ENCODE data around the gene WASF3.

Gene WASF3, protein sequence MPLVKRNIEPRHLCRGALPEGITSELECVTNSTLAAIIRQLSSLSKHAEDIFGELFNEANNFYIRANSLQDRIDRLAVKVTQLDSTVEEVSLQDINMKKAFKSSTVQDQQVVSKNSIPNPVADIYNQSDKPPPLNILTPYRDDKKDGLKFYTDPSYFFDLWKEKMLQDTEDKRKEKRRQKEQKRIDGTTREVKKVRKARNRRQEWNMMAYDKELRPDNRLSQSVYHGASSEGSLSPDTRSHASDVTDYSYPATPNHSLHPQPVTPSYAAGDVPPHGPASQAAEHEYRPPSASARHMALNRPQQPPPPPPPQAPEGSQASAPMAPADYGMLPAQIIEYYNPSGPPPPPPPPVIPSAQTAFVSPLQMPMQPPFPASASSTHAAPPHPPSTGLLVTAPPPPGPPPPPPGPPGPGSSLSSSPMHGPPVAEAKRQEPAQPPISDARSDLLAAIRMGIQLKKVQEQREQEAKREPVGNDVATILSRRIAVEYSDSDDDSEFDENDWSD

DNA sequence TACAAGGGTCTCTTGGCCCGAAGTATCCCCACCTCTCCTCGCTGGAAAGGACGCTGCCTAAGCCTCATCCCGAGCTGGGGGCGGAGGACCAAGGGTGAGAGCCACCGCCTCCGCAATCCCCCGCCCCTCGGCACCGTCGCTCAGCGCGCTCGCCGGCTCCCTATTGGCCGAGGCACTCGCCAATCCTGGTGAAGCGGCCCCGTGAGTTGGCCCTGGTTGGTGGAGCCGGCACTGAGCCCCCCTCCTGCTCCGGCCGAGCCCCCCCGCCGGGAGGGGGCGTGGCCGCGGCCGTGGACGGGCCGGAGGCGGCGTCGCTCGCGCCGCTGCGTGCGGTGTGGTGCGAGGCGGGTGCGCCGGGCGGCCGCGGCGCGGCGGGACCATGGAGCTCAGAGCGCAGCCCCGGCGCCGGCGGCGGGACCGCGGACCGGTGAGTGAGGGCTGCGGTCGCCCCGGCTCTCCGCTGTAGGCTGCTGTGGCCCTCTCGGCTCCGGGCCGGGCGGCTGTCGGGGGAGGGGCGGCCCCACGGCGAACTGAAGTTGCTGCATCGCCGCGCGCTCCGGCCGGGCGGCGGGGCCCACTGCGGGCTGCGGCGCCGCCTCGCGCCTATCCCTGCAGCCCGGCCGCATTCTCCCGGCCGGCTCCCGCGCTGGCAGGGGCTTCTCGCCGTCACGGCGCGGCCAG is at the start of gene WASF3:
WASF3 (plus strand) TSS at position 291 of the 681 bp plus-strand sequence. CDS start 84,588 bp downstream, outside the sequence.
- DNase-seq (ENCODE audit: low spot score in 2 of 2) (peak in 1 of 2 donors; percentile 65), ATAC-seq (peak; percentile 81)
- no peak within 1 kb of the TSS for H3K27ac Mint-ChIP-seq
- H3K36me3 Mint-ChIP-seq = no peaks in the 10 kb centered on the region
- no peaks in the 10 kb centered on the region for H3K9me3 Mint-ChIP-seq
- H3K4me1 Mint-ChIP-seq = no peaks in the 10 kb centered on the region
- H3K4me3 Mint-ChIP-seq = peak within 1 kb of the TSS; percentile 20

DNA sequence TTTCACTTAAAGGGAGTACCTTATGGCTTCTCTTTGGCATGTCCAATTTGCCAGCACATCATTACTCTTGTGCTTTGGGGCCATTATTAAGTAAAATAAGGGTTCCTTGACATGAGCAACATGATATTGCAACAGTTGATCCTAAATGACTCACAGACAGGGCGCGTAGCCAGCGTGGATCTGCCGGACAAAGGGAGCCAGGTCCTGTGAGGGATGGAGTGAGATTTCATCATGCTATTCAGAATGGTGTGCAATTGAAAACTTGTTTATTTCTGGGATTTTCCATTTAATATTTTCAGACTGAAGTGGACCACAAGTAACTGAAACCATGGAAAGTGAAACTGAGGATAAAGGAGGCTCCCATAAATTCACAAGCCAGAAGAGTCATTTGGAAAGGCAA is 48.6 kb upstream of the WASF3 start:
- Mint-ChIP-seq H3K36me3 (no peaks in the 10 kb centered on the region), H3K27ac (no peak overlapping the region), H3K4me1 (no peaks in the 10 kb centered on the region), H3K9me3 (peaks cover 4% of the 10 kb centered on the region), H3K4me3 (no peak overlapping the region)
- no peak for DNase-seq (ENCODE audit: low spot score in 2 of 2)
- ATAC-seq = no peak

DNA sequence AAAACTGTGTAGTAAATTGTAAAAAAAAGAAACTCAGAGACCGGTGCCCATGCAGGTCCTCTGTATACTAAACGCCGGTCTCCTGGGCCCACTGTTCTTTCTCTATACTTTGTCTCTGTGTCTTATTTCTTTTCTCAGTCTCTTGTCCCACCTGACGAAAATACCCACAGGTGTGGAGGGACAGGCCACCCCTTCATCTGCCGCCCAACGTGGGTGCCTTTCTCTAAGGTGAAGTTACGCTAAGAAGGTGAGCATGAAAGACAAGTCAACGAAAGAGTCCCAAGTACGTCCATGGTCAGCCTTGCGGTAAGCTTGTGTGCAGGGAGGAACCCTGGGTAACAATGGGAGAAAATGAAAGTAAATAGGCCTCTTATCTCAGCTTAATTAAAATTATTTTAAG is 48.0 kb upstream of the WASF3 start:
- no peak for ATAC-seq
- H3K9me3 Mint-ChIP-seq = peaks cover 4% of the 10 kb centered on the region
- no peak overlapping the region for H3K4me3 Mint-ChIP-seq
- no peak overlapping the region for H3K27ac Mint-ChIP-seq
- no peak for DNase-seq (ENCODE audit: low spot score in 2 of 2)
- H3K4me1 Mint-ChIP-seq = no peaks in the 10 kb centered on the region
- H3K36me3 Mint-ChIP-seq = no peaks in the 10 kb centered on the region

DNA sequence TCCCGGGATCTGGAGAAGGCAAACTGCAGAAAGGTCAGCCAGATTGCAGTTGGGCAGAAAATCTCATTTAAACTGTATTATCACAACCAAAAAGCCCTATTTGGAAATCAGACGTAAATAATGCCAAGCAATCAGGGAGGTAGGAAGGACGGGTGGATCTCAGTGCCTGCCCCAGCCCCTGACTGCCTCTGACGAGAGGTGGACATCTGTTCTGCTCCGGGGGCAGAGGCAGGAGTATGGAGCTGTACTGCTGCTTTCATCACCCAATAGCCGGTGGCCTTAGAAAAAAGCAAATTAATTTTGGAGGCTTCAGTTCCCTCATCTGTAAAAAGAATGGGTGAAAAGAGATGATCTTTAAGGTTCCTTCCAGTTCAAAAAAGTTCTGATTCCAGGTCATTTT is 43.6 kb upstream of the WASF3 start:
- Mint-ChIP-seq H3K36me3 (no peaks in the 10 kb centered on the region), H3K4me3 (no peak overlapping the region), H3K27ac (no peak overlapping the region), H3K9me3 (peaks cover 4% of the 10 kb centered on the region), H3K4me1 (no peaks in the 10 kb centered on the region)
- no peak for ATAC-seq
- no peak for DNase-seq (ENCODE audit: low spot score in 2 of 2)

DNA sequence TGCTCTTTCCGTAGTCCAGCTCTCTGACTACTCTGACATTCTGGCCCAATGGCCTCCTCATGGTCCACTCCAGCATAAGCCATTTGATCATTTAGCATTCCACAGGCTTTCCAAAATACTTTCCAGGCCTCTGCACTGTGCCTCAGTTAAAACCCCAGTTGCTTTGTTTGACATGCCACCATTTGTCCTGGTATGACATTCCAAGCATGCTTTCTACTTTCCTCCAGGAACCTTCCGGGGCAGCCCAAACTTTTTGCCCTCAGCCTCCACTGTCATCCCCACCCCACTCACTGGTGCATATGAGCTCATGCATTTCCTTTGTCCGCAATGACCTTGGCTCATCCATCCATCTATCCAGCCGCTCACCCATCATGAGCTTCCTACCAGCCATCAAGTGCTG is 41.8 kb upstream of the WASF3 start:
- Mint-ChIP-seq H3K9me3 (no peaks in the 10 kb centered on the region), H3K36me3 (no peaks in the 10 kb centered on the region), H3K27ac (no peak overlapping the region), H3K4me3 (no peak overlapping the region), H3K4me1 (no peaks in the 10 kb centered on the region)
- ATAC-seq (no peak), DNase-seq (ENCODE audit: low spot score in 2 of 2) (no peak)

DNA sequence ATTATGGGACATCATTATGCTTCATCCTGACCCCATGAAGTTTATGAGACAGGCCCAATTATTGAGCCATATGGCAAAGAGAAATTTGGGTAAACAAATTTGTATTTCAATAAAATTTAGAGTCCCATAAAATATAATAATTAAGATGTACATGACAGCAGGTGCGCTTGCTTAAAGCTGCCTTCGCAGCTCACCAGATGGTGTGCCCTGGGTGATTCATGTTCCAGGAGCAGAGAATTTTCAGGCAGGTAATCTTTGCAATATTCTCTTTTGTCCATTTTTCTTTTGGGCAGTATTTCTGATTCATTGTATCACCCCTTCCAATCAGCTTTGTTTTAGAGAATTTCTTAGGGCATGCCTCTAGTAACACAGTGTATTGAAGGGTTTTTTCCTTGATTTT is 39.5 kb upstream of the WASF3 start:
- no peak for ATAC-seq
- no peak for DNase-seq (ENCODE audit: low spot score in 2 of 2)
- Mint-ChIP-seq H3K27ac (no peak overlapping the region), H3K9me3 (no peaks in the 10 kb centered on the region), H3K4me1 (no peaks in the 10 kb centered on the region), H3K4me3 (no peak overlapping the region), H3K36me3 (no peaks in the 10 kb centered on the region)

DNA sequence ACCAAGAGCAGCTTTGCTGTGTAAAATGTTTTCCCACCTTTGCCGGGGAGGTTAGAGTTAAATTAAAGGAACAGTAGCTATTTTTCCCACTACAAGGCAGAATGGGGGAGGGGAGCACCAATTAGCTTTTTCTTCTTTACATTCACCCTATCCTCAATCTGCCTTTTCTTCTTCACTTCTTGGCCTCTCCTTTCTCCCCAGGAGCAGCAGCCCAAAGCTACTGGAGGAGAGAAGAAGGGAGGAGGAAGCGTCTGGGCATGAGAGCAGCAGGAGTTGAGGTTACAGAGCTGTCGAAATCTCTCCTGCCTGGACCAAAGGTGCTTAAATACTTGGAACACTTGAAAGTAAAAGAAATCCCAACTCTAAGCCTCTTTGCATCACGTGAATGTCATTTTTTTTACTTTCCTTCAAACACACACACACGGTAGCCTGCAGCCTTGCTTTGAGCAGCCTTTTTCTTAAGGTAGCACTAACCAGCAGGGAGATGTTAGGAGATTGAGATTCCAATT is 39.0 kb upstream of the WASF3 start:
- no peak overlapping the region for H3K27ac Mint-ChIP-seq
- ATAC-seq = no peak

DNA sequence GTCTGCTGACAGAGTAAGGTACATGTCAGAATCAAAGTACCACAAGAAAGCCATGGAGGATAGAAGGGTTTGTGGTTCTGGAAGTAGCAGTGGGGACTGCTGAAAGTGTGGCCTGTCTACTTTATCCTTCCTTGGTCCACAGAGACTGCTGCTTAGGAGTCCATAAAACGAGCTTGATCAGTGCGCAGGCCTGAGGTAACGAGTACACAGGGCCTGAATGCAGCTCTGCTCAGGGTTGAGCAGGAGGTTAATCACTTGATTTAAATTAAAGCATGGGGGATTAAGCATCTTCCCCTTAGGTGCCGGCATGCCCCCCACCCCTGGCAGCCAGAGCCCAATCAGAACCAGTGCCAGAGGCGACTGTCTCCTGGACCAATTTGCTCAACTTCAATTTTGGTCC is 34.9 kb upstream of the WASF3 start:
- no peaks in the 10 kb centered on the region for H3K4me1 Mint-ChIP-seq
- ATAC-seq = no peak
- H3K27ac Mint-ChIP-seq = no peak overlapping the region
- H3K9me3 Mint-ChIP-seq = no peaks in the 10 kb centered on the region
- no peak overlapping the region for H3K4me3 Mint-ChIP-seq
- no peaks in the 10 kb centered on the region for H3K36me3 Mint-ChIP-seq
- DNase-seq (ENCODE audit: low spot score in 2 of 2) = no peak

More for the DNA sequence above, 39.0 kb upstream of the WASF3 start:
- H3K9me3 Mint-ChIP-seq = no peaks in the 10 kb centered on the region
- no peaks in the 10 kb centered on the region for H3K4me1 Mint-ChIP-seq
- DNase-seq (ENCODE audit: low spot score in 2 of 2) = no peak
- H3K36me3 Mint-ChIP-seq = no peaks in the 10 kb centered on the region
- H3K4me3 Mint-ChIP-seq = no peak overlapping the region

DNA sequence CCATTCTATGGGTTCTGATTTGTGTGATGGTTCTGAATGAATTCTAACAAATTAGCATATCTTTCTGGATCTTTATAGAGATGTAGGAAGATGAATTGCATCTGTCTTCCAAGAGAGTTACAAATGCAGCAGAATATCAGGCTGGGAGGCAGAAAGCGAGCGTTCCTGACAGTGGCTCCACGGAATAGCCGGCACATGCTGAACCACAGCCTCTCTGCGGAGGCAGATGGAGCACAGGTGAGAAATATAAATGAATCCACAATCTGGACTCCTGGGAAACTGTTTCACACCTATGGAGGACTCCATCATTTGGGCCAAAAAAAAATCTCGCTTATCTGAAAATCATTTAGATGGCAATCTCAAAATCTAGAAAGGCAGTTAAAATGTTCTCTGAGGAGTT is 34.5 kb upstream of the WASF3 start:
- ATAC-seq (no peak), DNase-seq (ENCODE audit: low spot score in 2 of 2) (no peak)
- Mint-ChIP-seq H3K36me3 (no peaks in the 10 kb centered on the region), H3K27ac (no peak overlapping the region), H3K9me3 (no peaks in the 10 kb centered on the region), H3K4me1 (no peaks in the 10 kb centered on the region), H3K4me3 (no peak overlapping the region)

DNA sequence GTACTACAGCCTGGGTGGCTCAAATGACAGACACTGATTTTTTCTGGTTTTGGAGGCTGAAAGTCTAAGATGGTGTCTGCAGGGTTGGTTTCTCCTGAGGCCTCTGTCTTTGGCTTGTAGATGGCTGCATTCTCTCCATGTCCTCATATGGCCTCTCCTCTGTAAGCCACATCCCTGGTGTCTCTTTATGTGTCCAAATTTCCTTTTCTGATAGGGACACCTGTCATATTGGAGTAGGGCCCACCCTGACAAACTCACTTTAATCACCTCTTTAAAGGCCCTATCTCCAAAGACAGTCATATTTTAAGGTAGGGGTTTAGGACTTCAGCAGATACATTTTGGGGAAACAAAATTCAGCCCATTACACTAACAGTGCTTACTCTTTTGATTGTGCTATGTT is 32.0 kb upstream of the WASF3 start:
- DNase-seq (ENCODE audit: low spot score in 2 of 2) (no peak), ATAC-seq (no peak)
- H3K9me3 Mint-ChIP-seq = no peaks in the 10 kb centered on the region
- no peak overlapping the region for H3K4me3 Mint-ChIP-seq
- no peaks in the 10 kb centered on the region for H3K4me1 Mint-ChIP-seq
- H3K36me3 Mint-ChIP-seq = no peaks in the 10 kb centered on the region
- H3K27ac Mint-ChIP-seq = no peak overlapping the region

DNA sequence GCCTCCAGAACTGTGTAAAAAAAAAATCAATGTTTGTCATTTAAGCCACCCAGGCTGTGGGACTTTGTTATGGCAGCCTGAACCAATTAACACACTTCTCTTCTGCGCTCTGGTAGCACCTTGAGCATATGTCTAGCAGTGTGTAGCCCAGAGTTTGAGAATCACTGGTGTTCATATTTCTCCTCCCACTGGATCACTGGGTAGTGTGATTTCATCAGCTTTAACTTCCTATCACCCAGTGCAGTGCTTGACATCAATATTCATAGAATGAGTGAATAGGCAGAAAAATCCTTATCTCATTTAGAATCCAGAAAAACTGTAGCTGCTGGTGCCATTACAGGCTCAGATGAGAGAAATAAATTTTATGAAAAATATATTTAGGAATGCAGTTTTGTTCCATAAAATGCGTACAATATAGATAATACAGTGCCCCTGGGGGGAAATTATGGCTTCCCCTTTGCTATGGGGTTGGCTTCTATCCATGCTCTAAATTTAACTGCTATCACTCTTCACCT is 30.7 kb upstream of the WASF3 start:
- Mint-ChIP-seq H3K4me3 (no peak overlapping the region), H3K4me1 (no peaks in the 10 kb centered on the region), H3K36me3 (no peaks in the 10 kb centered on the region), H3K27ac (no peak overlapping the region), H3K9me3 (no peaks in the 10 kb centered on the region)
- no peak for ATAC-seq
- no peak for DNase-seq (ENCODE audit: low spot score in 2 of 2)

DNA sequence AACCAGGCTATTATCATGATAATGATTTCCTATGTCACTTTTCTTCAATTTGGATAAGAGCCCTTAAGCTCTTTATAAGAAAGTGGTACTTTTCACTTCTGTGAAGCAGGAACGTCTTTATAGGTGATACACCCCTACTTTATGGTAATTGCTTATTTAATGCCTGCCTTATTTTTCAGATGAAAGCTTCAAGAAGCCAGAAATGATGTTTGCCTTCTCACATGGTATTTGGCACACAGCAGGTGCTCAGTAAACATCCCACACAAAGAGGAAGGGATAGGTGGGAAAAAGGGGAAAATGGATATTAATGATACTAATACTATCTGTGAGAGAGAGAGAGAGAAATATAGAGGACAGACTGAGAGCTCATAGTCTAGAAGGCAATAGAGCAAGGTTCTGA is 29.0 kb upstream of the WASF3 start:
- no peak overlapping the region for H3K4me3 Mint-ChIP-seq
- H3K9me3 Mint-ChIP-seq = no peaks in the 10 kb centered on the region
- H3K27ac Mint-ChIP-seq = no peak overlapping the region
- no peak for ATAC-seq
- no peaks in the 10 kb centered on the region for H3K36me3 Mint-ChIP-seq
- no peaks in the 10 kb centered on the region for H3K4me1 Mint-ChIP-seq
- no peak for DNase-seq (ENCODE audit: low spot score in 2 of 2)

DNA sequence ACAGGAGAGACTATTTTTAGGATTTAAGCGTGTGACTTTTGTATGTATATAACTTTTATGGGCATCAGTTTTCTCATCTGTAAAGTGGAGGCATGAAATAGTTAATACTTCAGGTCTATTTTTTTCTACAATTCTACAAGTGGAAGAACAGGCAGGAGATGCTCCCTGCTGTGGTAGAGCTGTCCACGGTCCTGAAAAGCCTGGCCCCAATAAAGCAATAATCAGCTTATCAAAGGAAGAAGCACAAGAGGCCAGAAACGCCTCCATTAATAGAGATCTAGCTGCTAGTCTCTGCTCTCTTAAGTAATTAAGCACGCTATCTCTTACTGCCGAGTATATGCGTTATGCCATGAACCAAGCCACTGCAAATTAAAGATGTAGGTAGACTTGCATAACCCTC is 28.0 kb upstream of the WASF3 start:
- Mint-ChIP-seq H3K4me3 (no peak overlapping the region), H3K27ac (no peak overlapping the region), H3K9me3 (no peaks in the 10 kb centered on the region), H3K4me1 (no peaks in the 10 kb centered on the region), H3K36me3 (no peaks in the 10 kb centered on the region)
- DNase-seq (ENCODE audit: low spot score in 2 of 2) (no peak), ATAC-seq (no peak)

DNA sequence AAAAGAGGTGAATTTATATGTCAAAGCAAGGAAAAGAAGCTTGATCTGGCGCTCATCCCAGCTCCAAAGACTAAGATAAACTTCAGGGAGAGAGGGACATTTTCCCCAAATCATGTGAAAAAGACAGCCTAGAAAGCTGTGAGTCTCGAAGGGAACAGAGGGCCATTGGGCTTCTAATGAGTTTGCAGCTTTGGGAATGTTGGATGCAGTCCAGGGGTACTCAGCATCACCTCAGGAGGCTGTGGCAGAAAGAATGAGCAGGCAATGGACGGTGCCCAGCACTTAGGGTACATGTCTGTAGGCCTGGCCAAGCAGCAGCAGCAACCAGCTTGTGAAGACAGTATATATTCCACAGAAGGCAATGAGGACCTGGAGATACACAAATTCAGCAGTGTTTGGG is 25.7 kb upstream of the WASF3 start:
- Mint-ChIP-seq H3K36me3 (no peaks in the 10 kb centered on the region), H3K4me1 (no peaks in the 10 kb centered on the region), H3K27ac (no peak overlapping the region), H3K9me3 (no peaks in the 10 kb centered on the region), H3K4me3 (no peak overlapping the region)
- DNase-seq (ENCODE audit: low spot score in 2 of 2) = no peak
- no peak for ATAC-seq

DNA sequence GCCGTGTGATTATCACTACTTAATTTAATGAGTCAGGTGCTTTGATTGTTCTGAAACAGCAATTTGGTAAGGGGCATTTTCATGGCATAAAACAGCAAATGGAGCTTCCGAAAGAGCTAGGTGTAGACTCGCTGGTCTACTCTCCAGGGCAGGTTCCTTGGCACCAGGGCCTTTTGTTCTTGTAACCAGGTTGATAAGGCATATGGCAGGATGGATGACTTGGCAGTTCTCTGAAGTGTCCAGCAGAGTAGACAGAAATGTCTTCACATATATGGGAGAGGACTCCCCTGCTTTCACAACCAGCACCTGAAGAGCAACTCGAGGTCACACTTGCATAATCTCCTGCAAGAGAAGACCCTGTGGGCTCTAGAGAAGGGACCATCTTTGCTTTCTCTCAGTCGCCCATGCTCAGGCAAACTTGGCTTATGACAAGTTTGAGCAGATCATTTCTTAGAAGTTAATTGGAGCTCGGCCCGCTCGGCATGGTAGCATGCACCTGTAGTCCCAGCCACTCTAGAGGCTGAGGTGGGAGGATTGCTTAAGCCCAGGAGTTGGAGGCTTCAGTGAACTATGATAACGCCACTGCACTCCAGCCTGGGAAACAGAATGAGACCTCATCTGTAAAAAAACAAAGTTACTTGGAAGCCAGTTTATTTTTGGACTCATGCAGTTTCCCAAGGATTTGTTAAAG is 23.3 kb upstream of the WASF3 start:
- no peak for ATAC-seq
- H3K27ac Mint-ChIP-seq = no peak overlapping the region
- H3K4me1 Mint-ChIP-seq = no peaks in the 10 kb centered on the region
- H3K4me3 Mint-ChIP-seq = no peak overlapping the region
- no peaks in the 10 kb centered on the region for H3K9me3 Mint-ChIP-seq
- no peaks in the 10 kb centered on the region for H3K36me3 Mint-ChIP-seq
- no peak for DNase-seq (ENCODE audit: low spot score in 2 of 2)

Measured in stimulated activated effector memory CD8-positive, alpha-beta T cell treated with anti-CD3 and anti-CD28 coated beads, Interleukin-12 subunit alpha, Interleukin-12 subunit beta, amount 100 ng/mL, for 72 hours (primary cell).